GM12874 (cell line): Measurements from ENCODE around the gene LCA5.

Experiments used
- TF ChIP-seq, protein P1 (sequence below): IDR thresholded peaks from 2 replicates; pipeline ENCODE4 v1.5.1; 2011; ENCODE audit warnings: low read depth, mild to moderate bottlenecking, control low read depth, low read length, moderate library complexity; ENCODE audit not compliant: insufficient read depth

LCA5 gene

DNA sequence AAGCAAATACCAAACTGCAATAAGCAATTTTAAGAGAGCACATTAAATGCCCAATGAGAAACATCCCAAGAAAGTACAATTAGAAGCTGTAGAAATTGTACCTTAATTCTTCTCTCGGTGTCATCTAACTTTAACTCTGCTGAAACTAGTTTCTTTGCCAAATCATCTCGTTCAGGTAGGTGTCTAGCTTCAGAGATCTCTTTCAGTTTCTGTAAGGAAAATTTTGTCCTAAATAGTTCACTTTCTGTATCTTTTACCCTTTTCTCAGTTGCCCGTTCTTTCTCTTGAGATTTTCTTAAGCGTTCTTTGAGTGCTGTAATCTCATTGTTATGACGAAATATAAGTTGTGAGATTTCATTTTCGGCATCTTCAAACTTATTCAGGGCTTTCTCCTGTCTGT is 24.1 kb downstream of the LCA5 start:
- TF ChIP-seq, protein P1, sequence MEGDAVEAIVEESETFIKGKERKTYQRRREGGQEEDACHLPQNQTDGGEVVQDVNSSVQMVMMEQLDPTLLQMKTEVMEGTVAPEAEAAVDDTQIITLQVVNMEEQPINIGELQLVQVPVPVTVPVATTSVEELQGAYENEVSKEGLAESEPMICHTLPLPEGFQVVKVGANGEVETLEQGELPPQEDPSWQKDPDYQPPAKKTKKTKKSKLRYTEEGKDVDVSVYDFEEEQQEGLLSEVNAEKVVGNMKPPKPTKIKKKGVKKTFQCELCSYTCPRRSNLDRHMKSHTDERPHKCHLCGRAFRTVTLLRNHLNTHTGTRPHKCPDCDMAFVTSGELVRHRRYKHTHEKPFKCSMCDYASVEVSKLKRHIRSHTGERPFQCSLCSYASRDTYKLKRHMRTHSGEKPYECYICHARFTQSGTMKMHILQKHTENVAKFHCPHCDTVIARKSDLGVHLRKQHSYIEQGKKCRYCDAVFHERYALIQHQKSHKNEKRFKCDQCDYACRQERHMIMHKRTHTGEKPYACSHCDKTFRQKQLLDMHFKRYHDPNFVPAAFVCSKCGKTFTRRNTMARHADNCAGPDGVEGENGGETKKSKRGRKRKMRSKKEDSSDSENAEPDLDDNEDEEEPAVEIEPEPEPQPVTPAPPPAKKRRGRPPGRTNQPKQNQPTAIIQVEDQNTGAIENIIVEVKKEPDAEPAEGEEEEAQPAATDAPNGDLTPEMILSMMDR, result no peak

DNA sequence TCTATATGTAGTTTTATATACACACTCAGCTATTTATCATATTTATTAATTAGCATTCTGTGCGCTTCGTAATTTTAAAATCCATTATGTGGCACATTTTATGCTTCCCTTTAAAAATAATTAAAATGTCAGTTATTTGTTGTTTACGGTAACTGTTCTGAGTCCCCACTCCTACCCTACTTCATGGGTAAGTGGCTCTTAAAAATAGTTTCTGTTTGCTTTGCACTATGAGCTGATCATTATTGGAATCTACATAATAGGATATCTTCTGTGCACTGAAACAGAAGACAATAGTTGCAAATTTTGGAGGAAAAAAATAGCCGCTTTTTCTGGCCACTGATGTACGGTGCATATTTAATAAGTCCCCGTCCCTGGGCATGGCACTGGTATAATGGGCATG is 25.2 kb downstream of the LCA5 start:
- TF ChIP-seq, protein P1, result no peak

GRCh38 chr6:79510707-79511106 is 26.5 kb downstream of the LCA5 start:
- TF ChIP-seq, protein P1, result no peak

DNA sequence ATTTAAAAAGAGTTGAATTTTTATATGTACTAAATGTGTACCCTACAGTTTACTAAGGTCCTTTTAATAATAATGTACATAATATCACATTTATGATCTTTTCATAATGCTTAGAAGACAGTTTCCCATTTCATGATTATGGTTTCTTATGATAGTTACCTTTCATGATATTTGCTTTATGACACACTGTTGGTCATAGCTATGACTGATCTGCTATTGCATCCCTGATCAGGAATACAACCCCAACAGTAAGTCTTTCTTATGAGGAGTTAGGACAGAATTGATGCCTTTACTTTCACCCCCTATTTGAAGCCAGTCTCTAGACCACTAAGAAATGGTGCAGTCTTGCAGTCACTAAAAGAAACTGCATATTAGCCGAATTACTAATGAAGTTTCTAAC is 31.0 kb downstream of the LCA5 start:
- TF ChIP-seq, protein P1, result no peak

GRCh38 chr6:79504372-79504771 is 32.9 kb downstream of the LCA5 start:
- TF ChIP-seq, protein P1, result no peak

DNA sequence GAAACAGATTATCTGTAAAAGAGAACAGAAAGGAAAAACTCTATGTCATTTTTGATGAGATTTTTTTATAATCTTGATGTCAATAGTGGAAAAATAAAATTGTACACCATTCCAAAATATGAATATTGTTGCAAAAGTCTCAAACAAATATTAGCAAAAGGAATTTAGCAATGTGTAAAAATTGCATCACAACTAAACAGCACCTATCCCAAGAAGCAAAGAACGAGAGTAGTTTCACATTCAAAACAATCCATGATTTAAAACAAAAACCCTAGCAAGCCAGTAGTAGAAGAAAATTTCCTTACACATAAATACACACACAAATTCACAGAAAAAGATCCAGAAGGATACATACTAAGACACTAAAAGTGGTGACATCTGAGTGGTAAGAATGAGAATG is 38.4 kb downstream of the LCA5 start:
- TF ChIP-seq, protein P1, result no peak

- TF ChIP-seq, protein P1, result no peak
Observed at GRCh38 chr6:79495246-79495645, 42.0 kb downstream of the LCA5 start.

DNA sequence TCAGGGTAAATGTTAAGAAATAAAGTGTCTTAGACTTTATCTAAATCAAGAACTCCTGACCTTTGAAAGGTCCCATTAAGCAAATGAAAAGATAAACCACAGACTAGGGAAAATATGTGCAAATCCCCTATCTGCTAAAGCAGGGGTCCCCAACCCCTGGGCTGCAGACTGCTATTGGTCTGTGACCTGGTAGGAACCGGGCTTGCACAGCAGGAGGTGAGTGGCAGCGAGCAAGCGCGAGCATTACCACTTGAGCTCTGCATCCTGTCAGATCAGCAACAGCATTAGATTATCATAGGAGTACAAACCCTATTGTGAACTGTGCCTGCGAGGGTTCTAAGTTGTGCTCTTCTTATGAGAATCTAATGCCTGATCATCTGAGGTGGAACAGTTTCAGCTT is 42.4 kb downstream of the LCA5 start:
- TF ChIP-seq, protein P1, result no peak
